ENCODE results near the gene TMUB1.

TMUB1 gene

GRCh38 chr7:151034312-151035025, 48.8 kb downstream of the TMUB1 start:
- DNase-seq (ENCODE audit: low read depth in 2 of 2): no peak

GRCh38 chr7:151033864-151034249, 49.4 kb downstream of the TMUB1 start:
- DNase-seq (ENCODE audit: low read depth in 2 of 2): no peak

- DNase-seq (ENCODE audit: low read depth in 2 of 2): no peak
These were observed 50.1 kb downstream of the TMUB1 start for GRCh38 chr7:151032936-151033863.
